Measurements from ENCODE around the gene GSTA1. TPM values are rescaled to one million over a fixed set of nuclear protein-coding genes. Genes with fewer than 3 reads are reported as not detected.
"Not testable (repeated sequence)": the region's sequence is repeated elsewhere in the genome, so short reads cannot be mapped to it uniquely, and the experiment has no call there.

Gene GSTA1
- total RNA-seq, 1 experiment from 2014 or later, result not detected

- no peak overlapping the region for H3K56ac ChIP-seq (ENCODE audit: insufficient read length, low read depth, low read length)
- no peak overlapping the region for H3K18ac ChIP-seq (ENCODE audit: insufficient read length, low read depth, low read length)
- no peak overlapping the region for H2BK20ac ChIP-seq (ENCODE audit: low read depth, low read length, poor library complexity, severe bottlenecking)
- no peaks in the 10 kb centered on the region for H3K23me2 ChIP-seq (ENCODE audit: insufficient read length, low read depth, low read length, poor library complexity, severe bottlenecking)
- no peaks in the 10 kb centered on the region for H3K79me1 ChIP-seq (ENCODE audit: insufficient read depth, low read depth, low read length, poor library complexity, severe bottlenecking)
- H3K4ac ChIP-seq (ENCODE audit: low read depth, low read length), result no peak overlapping the region
- no peaks in the 10 kb centered on the region for H3K4me1 ChIP-seq (ENCODE audit: insufficient read depth, low read length)
- H3K27ac ChIP-seq (ENCODE audit: insufficient read length, low read depth, low read length), result no peak overlapping the region
- H2BK15ac ChIP-seq (ENCODE audit: low read depth, low read length), result no peak overlapping the region
- no CpG with 5 or more reads among the region's 1 CpG for WGBS (ENCODE audit: extremely low coverage, insufficient read length, low lambda C conversion rate)
- no peak overlapping the region for H3T11ph ChIP-seq (ENCODE audit: low read length)
- H4K8ac ChIP-seq (replicated peaks; ENCODE audit: insufficient read length, low read depth, low read length), result no peak overlapping the region
- peaks cover 5 to 19% (median 9%) of the 10 kb centered on the region in 3 experiments for H3K36me3 Mint-ChIP-seq (ENCODE audit: insufficient read depth in 1 of 3, low read depth in 3 of 3)
- H3K9ac ChIP-seq (ENCODE audit: extremely low read depth, insufficient read length, low read length), result no peak overlapping the region
- H3K14ac ChIP-seq (ENCODE audit: insufficient read depth, low read length), result no peak overlapping the region
- H2AFZ ChIP-seq (ENCODE audit: low read length), result no peak overlapping the region
- H3K79me2 ChIP-seq (ENCODE audit: insufficient read depth, low read length), result no peaks in the 10 kb centered on the region
- H3K4me1 Mint-ChIP-seq, result no peaks in the 10 kb centered on the region
- no peak overlapping the region for H4K5ac ChIP-seq (ENCODE audit: insufficient read length, low read depth, low read length)
- H3K27me3 ChIP-seq (ENCODE audit: insufficient read depth, low read length), result no peaks in the 10 kb centered on the region
- no peak overlapping the region for H3K27ac Mint-ChIP-seq
- DNase-seq, result no peak
- no peak overlapping the region for H3K4me2 ChIP-seq (ENCODE audit: insufficient read depth, insufficient read length, low read length)
- no peak overlapping the region for H4K91ac ChIP-seq (ENCODE audit: insufficient read length, low read depth, low read length)
- H3K23ac ChIP-seq (ENCODE audit: insufficient read length, low read depth, low read length), result no peak overlapping the region
- H4K20me1 ChIP-seq (ENCODE audit: control insufficient read depth, insufficient read depth, insufficient read length), result no peaks in the 10 kb centered on the region
- H3K27me3 Mint-ChIP-seq (ENCODE audit: low read depth), result peaks cover 3% of the 10 kb centered on the region; the same call in 1 of the 2 replicates
- no peaks in the 10 kb centered on the region for H3K9me3 ChIP-seq (ENCODE audit: control insufficient read depth, low read depth, low read length)
- H3K4me3 Mint-ChIP-seq, result no peak overlapping the region
- no peak overlapping the region for H2BK120ac ChIP-seq (ENCODE audit: low read depth, low read length, poor library complexity, severe bottlenecking)
- no peak overlapping the region for H2BK12ac ChIP-seq (ENCODE audit: insufficient read length, low read depth, low read length)
- H2BK5ac ChIP-seq (ENCODE audit: insufficient read length, low read length), result no peak overlapping the region
- H3K9me3 Mint-ChIP-seq, result peaks cover 24 to 33% of the 10 kb centered on the region in 2 experiments
- no peak for TF ChIP-seq CTCF (conservative IDR thresholded peaks at IDR 0.05)
- no peak overlapping the region for H2AK5ac ChIP-seq (ENCODE audit: insufficient read length, low read length)
These were observed 22.9 kb upstream of the GSTA1 start for GRCh38 chr6:52826513-52826912.

GRCh38 chr6:52825900-52826459 is 22.4 kb upstream of the GSTA1 start:
- H3K27ac Mint-ChIP-seq; H3K4me2 ChIP-seq (ENCODE audit: insufficient read depth, insufficient read length, low read length); H3K23me2 ChIP-seq (ENCODE audit: insufficient read length, low read depth, low read length, poor library complexity, severe bottlenecking); H3K4ac ChIP-seq (ENCODE audit: low read depth, low read length); DNase-seq; H2AK5ac ChIP-seq (ENCODE audit: insufficient read length, low read length); H4K91ac ChIP-seq (ENCODE audit: insufficient read length, low read depth, low read length); H2BK20ac ChIP-seq (ENCODE audit: low read depth, low read length, poor library complexity, severe bottlenecking); H4K20me1 ChIP-seq (ENCODE audit: control insufficient read depth, insufficient read depth, insufficient read length); H2BK15ac ChIP-seq (ENCODE audit: low read depth, low read length); H3K4me1 Mint-ChIP-seq; H2BK12ac ChIP-seq (ENCODE audit: insufficient read length, low read depth, low read length); H3K9ac ChIP-seq (ENCODE audit: extremely low read depth, insufficient read length, low read length); H3K14ac ChIP-seq (ENCODE audit: insufficient read depth, low read length); H3K23ac ChIP-seq (ENCODE audit: insufficient read length, low read depth, low read length); H3K27me3 ChIP-seq (ENCODE audit: insufficient read depth, low read length); H4K5ac ChIP-seq (ENCODE audit: insufficient read length, low read depth, low read length); H3K79me2 ChIP-seq (ENCODE audit: insufficient read depth, low read length); H3K9me3 ChIP-seq (ENCODE audit: control insufficient read depth, low read depth, low read length); H3K18ac ChIP-seq (ENCODE audit: insufficient read length, low read depth, low read length); H2BK5ac ChIP-seq (ENCODE audit: insufficient read length, low read length); H3K27ac ChIP-seq (ENCODE audit: insufficient read length, low read depth, low read length); H3K56ac ChIP-seq (ENCODE audit: insufficient read length, low read depth, low read length); H4K8ac ChIP-seq (replicated peaks; ENCODE audit: insufficient read length, low read depth, low read length); H3K4me3 Mint-ChIP-seq; H3K79me1 ChIP-seq (ENCODE audit: insufficient read depth, low read depth, low read length, poor library complexity, severe bottlenecking); H3K4me1 ChIP-seq (ENCODE audit: insufficient read depth, low read length); H3T11ph ChIP-seq (ENCODE audit: low read length); H2BK120ac ChIP-seq (ENCODE audit: low read depth, low read length, poor library complexity, severe bottlenecking); H2AFZ ChIP-seq (ENCODE audit: low read length); H3K27me3 Mint-ChIP-seq (ENCODE audit: low read depth): not testable (repeated sequence)
- no CpG with 5 or more reads among the region's 4 CpGs for WGBS (ENCODE audit: extremely low coverage, insufficient read length, low lambda C conversion rate)
- peaks cover 25 to 34% of the 10 kb centered on the region in 2 experiments for H3K9me3 Mint-ChIP-seq
- peaks cover 5 to 19% (median 9%) of the 10 kb centered on the region in 3 experiments for H3K36me3 Mint-ChIP-seq (ENCODE audit: insufficient read depth in 1 of 3, low read depth in 3 of 3)

Measured in H9 (cell line).